Subcutaneous abdominal adipose tissue (tissue), 5 donors: Measurements from ENCODE around the gene VAV2.

Experiments
- H3K27ac ChIP-seq: one replicate; pipeline ENCODE4 v1.7.0; 2013; ENCODE audit warnings: low read depth, mild to moderate bottlenecking, inconsistent platforms, low read length, moderate library complexity
- H3K27me3 ChIP-seq, 5 donors: one replicate each; pipeline ENCODE4 v1.7.0; 2013; ENCODE audit warnings: low read length in 5 of 5, inconsistent platforms in 1 of 5; ENCODE audit not compliant: control insufficient read depth in 5 of 5, insufficient read depth in 4 of 5
- H3K36me3 ChIP-seq, 5 donors: one replicate each; pipeline ENCODE4 v1.7.0; 2013; ENCODE audit warnings: low read length in 5 of 5; ENCODE audit not compliant: control insufficient read depth in 5 of 5, insufficient read depth in 5 of 5
- H3K4me1 ChIP-seq, 5 donors: one replicate each; pipeline ENCODE4 v1.7.0; 2013; ENCODE audit warnings: low read length in 5 of 5, mild to moderate bottlenecking in 3 of 5, moderate library complexity in 1 of 5; ENCODE audit not compliant: control insufficient read depth in 5 of 5, insufficient read depth in 5 of 5
- H3K4me3 ChIP-seq, 5 donors: one replicate each; pipeline ENCODE4 v1.7.0; 2013; ENCODE audit warnings: low read length in 5 of 5, low read depth in 1 of 5
- H3K9ac ChIP-seq, 5 donors: one replicate each; pipeline ENCODE4 v1.7.0; 2013; ENCODE audit warnings: low read length in 5 of 5, mild to moderate bottlenecking in 4 of 5, moderate library complexity in 3 of 5
- H3K9me3 ChIP-seq, 5 donors: one replicate each; pipeline ENCODE4 v1.7.0; 2013; ENCODE audit warnings: low read length in 5 of 5; ENCODE audit not compliant: control insufficient read depth in 5 of 5
- donor health status: healthy.
- donor health status: healthy.
- donor health status: healthy.
- donor health status: healthy.
- donor health status: healthy.

VAV2 gene

DNA sequence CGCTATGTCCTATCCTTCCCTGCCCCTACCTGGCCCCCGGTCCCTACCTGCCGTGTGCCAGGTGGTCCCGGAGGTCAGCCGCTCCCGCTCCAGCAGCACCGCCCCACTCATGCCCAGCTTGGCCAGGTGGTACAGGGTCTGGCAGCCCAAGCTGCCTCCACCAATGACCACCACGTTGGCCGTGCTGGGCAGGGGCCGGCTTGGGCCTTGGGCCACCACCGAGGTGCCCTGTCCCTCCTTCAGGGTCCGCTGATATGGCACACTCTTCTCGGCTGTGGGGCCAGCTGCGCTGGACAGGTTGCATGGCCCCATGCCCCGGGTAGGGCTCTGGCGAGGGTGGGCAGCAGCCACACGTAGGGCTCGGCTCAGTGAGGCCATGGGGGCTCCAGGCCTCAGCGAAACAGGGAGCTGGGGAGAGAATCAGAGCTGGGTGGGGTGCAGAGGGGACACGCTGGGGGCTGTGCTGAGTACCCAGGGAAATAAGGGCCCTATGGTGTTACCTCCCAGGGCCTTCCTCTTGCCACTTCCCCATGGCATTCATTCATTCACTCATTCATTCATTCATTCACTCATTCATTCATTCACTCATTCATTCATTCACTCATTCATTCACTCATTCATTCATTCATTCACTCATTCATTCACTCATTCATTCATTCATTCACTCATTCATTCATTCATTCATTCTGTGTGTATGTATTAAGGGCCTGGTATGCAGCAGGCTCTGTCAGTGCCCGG lies 258.2 kb downstream of the VAV2 start:
- H3K9me3 ChIP-seq, result no peaks in the 10 kb centered on the region
- H3K27me3 ChIP-seq, result peaks cover 4 to 19% (median 13%) of the 10 kb centered on the region in 5 donors
- H3K4me1 ChIP-seq, result peaks cover 4 to 17% (median 14%) of the 10 kb centered on the region in 5 donors
- no peak overlapping the region for H3K27ac ChIP-seq
- H3K4me3 ChIP-seq, result no peak overlapping the region
- H3K9ac ChIP-seq, result no peak overlapping the region
- H3K36me3 ChIP-seq, result no peaks in the 10 kb centered on the region

DNA sequence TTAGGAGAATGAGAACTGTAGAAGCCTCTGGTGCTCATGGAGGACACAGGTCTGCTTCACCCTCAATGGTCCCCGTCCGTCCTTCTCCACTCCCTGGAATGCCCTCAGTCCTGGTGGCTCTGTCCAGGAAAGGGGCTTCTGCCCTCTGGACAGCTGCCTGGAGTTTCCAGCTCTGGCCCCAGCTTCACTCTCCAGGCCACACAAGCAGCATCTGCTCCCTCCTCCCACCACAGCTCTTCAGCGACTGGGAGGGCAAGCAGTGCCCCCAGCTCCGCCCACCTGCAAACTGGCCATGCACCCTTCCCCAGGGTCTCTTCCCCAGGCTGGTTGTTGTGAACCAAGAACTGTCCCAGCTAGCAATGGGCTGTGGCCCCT lies 258.7 kb downstream of the VAV2 start:
- peaks cover under 1 to 17% (median 13%) of the 10 kb centered on the region in 5 donors for H3K27me3 ChIP-seq
- H3K4me1 ChIP-seq, result peaks cover under 1 to 12% (median 10%) of the 10 kb centered on the region in 5 donors
- no peak overlapping the region for H3K9ac ChIP-seq
- no peaks in the 10 kb centered on the region for H3K36me3 ChIP-seq
- no peak overlapping the region for H3K4me3 ChIP-seq
- H3K27ac ChIP-seq, result no peak overlapping the region
- H3K9me3 ChIP-seq, result no peaks in the 10 kb centered on the region

DNA sequence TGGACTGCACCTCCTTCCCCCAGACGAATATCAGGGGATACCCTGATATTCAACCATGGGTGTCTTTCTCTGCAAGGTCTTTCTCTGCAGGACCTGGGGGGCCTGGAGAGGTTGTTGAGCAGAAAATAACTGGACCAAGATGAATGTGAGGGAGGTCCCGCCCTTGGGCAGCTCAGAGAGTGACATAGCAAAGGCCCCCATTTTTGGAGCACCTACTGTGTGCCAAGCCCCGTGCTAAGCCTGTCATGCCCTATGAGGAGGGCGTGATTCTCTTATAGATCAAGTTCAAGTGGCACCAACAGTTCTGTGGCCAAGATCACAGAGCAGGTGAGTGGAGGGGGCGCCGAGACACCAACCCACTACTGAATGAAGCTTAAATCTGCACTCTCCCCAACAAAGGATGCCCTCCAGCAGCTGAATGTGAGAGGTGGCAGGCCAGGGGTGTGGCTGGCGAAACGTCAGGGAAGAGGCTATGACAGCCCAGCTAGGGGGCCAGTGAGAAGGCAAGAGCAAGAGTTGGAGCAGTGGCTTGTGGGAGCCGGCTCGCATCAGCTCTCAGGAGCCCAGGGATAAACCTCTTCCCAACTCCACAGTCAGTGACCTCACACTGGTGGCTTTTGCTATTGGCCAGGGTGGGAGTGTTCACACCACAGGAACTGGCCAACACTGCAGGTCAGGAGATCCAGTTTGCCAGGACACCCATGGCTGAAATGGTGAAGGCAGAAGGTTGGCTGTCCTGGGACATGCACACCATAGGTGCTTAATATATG lies 259.3 kb downstream of the VAV2 start:
- Histone ChIP-seq H3K9ac (no peak overlapping the region), H3K9me3 (no peaks in the 10 kb centered on the region), H3K4me1 (peaks cover 0 to 7% (median 4%) of the 10 kb centered on the region in 5 donors), H3K27me3 (peaks cover 0 to 21% (median 13%) of the 10 kb centered on the region in 5 donors), H3K36me3 (no peaks in the 10 kb centered on the region), H3K4me3 (no peak overlapping the region), H3K27ac (no peak overlapping the region)

DNA sequence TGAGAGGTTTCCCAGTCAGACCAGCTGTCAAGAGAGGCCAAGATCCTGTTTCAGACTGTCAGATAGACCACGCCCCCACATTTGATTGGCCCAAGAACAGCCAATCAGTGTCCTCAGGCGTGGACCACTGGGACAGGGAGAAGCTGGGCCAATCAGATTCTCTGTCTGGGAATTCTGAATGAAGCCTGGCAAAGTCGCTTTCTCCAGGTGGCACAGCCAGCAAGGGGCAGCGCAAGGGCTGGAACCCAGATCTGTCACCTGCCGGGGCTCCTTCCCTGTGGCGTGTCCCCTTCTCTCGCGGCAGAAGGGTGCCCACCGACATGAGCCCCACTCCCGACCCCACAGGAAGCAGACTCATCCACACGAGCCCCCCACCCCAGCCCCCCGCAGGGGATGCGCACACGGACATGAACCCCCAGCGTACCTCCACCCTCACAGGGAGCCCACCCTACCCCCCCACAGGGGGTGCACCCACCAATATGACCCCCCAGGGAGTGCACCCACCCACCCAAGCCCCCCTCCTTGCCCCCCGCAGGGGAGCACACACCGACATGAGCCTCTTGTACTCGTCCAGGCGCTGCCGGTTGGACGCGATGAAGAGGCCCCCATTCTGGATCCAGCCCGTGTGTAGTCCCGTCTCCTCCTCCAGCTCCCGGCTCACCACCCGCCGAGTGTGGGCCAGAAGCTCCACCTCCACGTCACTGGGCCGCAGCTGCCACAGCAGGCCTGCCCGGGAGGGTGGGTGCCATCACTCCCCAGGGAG lies 260.1 kb downstream of the VAV2 start:
- Histone ChIP-seq H3K27me3 (peaks cover 4 to 25% (median 16%) of the 10 kb centered on the region in 5 donors), H3K4me1 (peaks cover 0 to under 1% (median 0%) of the 10 kb centered on the region in 5 donors), H3K9me3 (no peaks in the 10 kb centered on the region), H3K9ac (no peak overlapping the region), H3K4me3 (no peak overlapping the region), H3K27ac (no peak overlapping the region), H3K36me3 (no peaks in the 10 kb centered on the region)

DNA sequence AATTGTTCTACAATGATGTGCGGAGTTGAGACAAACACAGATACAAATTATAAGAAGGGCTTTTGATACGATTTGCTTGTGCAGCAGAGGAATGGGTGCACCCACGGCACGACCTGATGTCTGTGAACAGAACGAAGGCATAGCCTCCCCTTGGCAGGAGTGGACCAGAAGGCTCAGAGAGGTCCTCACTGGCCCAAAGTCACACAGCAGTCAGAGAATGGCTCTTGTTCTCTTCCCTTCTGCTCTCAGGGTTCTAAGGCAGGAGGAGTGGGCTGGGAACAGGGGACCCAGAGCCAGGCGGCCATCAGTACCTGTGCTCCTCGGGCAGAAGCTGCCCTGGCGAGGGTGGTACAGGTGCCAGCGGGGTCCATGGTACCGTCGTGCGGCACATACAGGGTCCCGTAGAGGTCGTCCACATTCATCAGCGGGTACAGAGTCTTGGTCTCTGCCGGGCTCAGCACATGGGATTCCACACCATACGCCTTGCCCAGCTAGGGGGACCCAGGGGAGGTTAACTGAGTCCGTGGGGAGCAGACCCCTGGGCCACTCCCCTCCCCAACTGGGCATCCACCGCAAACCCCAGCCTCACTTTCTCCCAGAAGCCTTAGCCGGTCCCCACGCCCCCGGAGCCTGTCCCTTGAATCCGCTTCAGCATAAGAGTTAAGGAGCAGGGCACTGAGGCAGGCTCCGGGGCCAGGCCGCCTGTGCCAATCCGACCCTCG lies 261.0 kb downstream of the VAV2 start:
- no peak overlapping the region for H3K9ac ChIP-seq
- H3K27ac ChIP-seq, result no peak overlapping the region
- peaks cover 4 to 30% (median 19%) of the 10 kb centered on the region in 5 donors for H3K27me3 ChIP-seq
- no peaks in the 10 kb centered on the region for H3K4me1 ChIP-seq
- no peaks in the 10 kb centered on the region for H3K9me3 ChIP-seq
- no peaks in the 10 kb centered on the region for H3K36me3 ChIP-seq
- no peak overlapping the region for H3K4me3 ChIP-seq

DNA sequence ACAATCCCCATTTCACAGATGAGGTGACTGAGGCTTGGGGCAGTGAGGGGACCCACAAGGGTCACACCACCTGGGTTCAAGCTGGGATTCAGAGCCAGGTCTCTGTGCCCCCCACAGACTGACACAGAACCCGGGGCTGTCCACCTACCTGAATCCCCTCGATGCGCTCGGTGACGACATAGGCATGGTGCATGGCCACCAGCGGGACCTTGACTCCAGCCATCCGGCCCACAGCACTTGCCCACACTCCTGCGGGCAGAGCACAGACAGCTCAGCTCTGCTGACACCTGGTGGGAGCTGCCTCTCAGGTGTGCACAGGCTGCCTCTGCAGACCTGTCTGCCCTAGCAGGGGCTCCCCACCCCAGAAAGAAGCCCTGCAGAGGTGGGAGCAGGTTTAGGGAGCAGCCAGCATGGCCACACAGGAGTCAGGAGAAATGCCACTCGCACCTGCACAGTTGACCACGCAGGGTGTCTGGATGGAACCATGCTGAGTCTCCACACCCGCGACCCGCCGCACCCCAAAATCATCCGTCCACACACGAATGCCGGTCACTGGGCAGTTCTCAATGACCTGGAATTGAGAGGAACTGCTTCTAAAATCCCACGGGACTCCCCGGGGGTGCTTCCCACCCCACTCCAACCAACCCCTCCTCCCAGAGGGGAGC lies 262.4 kb downstream of the VAV2 start:
- no peak overlapping the region for H3K27ac ChIP-seq
- H3K9me3 ChIP-seq, result no peaks in the 10 kb centered on the region
- no peaks in the 10 kb centered on the region for H3K4me1 ChIP-seq
- H3K9ac ChIP-seq, result no peak overlapping the region
- H3K27me3 ChIP-seq, result peaks cover 4 to 27% (median 16%) of the 10 kb centered on the region in 5 donors
- no peaks in the 10 kb centered on the region for H3K36me3 ChIP-seq
- H3K4me3 ChIP-seq, result no peak overlapping the region

DNA sequence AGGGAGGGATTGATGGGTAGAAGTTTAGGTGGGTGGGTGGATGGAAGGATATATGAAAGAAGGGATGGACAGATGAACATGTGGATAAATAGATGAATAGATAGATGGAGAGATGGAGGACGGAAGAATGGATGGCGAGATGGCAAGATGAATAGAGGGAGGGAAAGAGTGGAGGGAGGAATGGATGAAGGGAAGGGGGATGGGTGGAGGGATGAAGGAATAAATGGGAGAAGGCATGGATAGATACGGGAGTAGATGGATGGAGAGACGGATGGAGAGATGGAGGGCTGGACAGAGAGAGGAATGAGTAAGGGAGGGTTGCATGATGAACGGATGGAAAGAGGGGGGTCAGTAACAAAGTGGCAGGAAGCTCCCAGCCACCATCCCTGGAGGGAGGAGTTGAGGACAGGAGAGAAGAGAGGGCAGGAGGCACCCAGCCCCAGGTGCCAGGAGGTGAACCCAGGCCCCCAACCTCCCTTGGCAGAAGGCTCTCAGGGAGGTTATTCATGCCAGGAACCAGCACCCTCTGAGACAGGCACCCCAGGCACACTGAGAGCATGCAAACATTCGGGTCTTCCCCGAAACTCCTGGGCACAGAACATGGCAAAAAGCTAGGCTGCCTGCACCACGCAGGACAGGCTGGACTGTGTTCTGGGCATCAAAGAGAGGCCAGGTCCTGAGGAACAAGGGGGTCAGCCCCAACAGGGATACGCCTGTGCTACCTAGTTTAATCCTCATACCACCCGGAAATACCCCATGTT lies 263.1 kb downstream of the VAV2 start:
- Histone ChIP-seq H3K9ac (no peak overlapping the region), H3K27me3 (peaks cover 4 to 27% (median 16%) of the 10 kb centered on the region in 5 donors), H3K4me1 (no peaks in the 10 kb centered on the region), H3K4me3 (no peak overlapping the region), H3K9me3 (no peaks in the 10 kb centered on the region), H3K27ac (no peak overlapping the region), H3K36me3 (no peaks in the 10 kb centered on the region)

DNA sequence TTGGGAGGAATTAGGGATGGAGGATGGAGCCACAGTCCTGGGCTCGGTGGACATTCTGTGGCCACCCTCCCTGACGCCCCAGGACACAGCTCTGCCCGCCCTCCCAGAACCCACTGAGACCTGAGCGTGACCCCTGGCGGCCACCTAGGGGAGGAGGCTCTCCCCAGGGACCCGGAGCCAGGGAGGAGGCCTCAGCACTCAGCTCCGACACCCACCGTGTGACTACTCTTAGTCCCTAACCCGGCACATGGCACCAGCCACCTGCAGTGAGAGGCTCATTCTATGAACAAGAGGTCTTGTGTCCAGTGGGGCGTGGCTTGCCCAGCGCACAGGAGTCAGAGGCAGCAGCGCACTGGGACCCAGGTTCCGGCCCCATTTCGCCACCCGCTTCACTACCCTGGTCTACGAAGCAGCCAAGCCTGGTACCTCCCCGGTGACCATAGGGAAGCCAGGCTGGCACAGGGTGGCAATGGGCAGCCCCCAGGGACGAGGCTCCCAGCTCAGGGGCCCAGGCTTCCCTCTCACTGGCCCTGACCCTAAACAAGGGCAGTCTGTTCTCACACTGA lies 264.2 kb downstream of the VAV2 start:
- Histone ChIP-seq H3K27me3 (peaks cover 4 to 22% (median 16%) of the 10 kb centered on the region in 5 donors), H3K4me3 (no peak overlapping the region), H3K9me3 (no peaks in the 10 kb centered on the region), H3K27ac (no peak overlapping the region), H3K9ac (no peak overlapping the region), H3K4me1 (no peaks in the 10 kb centered on the region), H3K36me3 (no peaks in the 10 kb centered on the region)
